ENCODE data around the gene SRRM4. TPM values are rescaled to one million over a fixed set of nuclear protein-coding genes. Genes with fewer than 3 reads are reported as not detected.

Gene SRRM4
- total RNA-seq, 1 experiment from 2014 or later, result 0.96 TPM

- ChIA-PET POLR2A (no interaction called here), CTCF (interaction anchor here (1.9 kb wide), 1 partner anchor 21 kb away, joined by 5 read pairs; no protein-coding TSS in a partner anchor)
- Mint-ChIP-seq H3K36me3 (no peaks in the 10 kb centered on the region), H3K27ac (peak overlapping the region; percentile 74; the same call in 1 of the 2 replicates), H3K4me1 (peaks cover 55% of the 10 kb centered on the region), H3K9me3 (no peaks in the 10 kb centered on the region), H3K27me3 (ENCODE audit: low read depth) (no peaks in the 10 kb centered on the region), H3K4me3 (no peak overlapping the region)
- no peak for ATAC-seq
- TF ChIP-seq ZNF219 (CRISPR knock-in tag; IDR thresholded peaks at IDR 0.05; ENCODE audit: borderline replicate concordance), result no peak
- no peak for TF ChIP-seq MYBL2 (CRISPR knock-in tag; IDR thresholded peaks at IDR 0.05)
- TF ChIP-seq EMX1 (CRISPR knock-in tag; IDR thresholded peaks at IDR 0.05), result no peak
- TF ChIP-seq ZNF121 (CRISPR knock-in tag; IDR thresholded peaks at IDR 0.05), result no peak
- no peak for TF ChIP-seq ZNF416 (CRISPR knock-in tag; IDR thresholded peaks at IDR 0.05)
- no peak for TF ChIP-seq CDX4 (CRISPR knock-in tag; IDR thresholded peaks at IDR 0.05; ENCODE audit: borderline replicate concordance)
- TF ChIP-seq, protein P1, sequence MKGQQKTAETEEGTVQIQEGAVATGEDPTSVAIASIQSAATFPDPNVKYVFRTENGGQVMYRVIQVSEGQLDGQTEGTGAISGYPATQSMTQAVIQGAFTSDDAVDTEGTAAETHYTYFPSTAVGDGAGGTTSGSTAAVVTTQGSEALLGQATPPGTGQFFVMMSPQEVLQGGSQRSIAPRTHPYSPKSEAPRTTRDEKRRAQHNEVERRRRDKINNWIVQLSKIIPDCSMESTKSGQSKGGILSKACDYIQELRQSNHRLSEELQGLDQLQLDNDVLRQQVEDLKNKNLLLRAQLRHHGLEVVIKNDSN (CRISPR knock-in tag; IDR thresholded peaks at IDR 0.05), result no peak
- TF ChIP-seq FOXK1 (CRISPR knock-in tag; IDR thresholded peaks at IDR 0.05), result no peak
- TF ChIP-seq NFATC4 (CRISPR knock-in tag; IDR thresholded peaks at IDR 0.05), result no peak
- TF ChIP-seq, protein P2, sequence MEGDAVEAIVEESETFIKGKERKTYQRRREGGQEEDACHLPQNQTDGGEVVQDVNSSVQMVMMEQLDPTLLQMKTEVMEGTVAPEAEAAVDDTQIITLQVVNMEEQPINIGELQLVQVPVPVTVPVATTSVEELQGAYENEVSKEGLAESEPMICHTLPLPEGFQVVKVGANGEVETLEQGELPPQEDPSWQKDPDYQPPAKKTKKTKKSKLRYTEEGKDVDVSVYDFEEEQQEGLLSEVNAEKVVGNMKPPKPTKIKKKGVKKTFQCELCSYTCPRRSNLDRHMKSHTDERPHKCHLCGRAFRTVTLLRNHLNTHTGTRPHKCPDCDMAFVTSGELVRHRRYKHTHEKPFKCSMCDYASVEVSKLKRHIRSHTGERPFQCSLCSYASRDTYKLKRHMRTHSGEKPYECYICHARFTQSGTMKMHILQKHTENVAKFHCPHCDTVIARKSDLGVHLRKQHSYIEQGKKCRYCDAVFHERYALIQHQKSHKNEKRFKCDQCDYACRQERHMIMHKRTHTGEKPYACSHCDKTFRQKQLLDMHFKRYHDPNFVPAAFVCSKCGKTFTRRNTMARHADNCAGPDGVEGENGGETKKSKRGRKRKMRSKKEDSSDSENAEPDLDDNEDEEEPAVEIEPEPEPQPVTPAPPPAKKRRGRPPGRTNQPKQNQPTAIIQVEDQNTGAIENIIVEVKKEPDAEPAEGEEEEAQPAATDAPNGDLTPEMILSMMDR (IDR thresholded peaks at IDR 0.05), result no peak
- DNase-seq (ENCODE audit: low spot score), result no peak
These were observed 195.7 kb downstream of the SRRM4 start for GRCh38 chr12:119177056-119177325.

DNA sequence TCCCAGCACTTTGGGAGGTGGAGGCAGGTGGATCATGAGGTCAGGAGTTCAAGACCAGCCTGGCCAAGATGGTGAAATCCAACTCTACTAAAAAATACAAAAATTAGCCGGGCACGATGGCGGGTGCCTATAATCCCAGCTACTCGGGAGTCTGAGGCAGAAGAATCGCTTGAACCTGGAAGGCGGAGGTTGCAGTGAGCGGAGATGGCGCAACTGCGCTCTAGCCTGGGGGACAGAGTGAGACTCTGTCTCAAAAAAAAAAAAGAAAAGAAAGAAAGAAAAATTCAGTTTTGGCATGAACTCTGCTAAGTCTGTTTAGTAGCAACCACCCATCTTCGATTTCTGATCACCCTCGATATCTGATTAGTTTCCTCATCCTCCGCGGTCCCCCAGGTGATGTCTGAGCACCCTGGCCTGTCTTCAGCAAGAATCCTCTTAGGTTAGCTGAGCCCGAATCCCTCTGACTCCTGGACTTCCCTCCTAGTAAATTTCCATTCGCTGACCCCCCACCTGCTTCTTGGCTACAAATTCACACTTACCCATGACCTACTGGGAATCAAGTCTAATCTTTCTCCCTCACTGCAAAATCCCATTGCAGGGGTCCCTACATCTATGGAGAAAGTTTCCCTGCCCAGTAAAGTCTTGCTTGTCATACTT is 196.5 kb downstream of the SRRM4 start:
- Mint-ChIP-seq H3K27ac (no peak overlapping the region; the same call in 1 of the 2 replicates), H3K27me3 (ENCODE audit: low read depth) (no peaks in the 10 kb centered on the region), H3K36me3 (no peaks in the 10 kb centered on the region), H3K4me1 (peaks cover 50% of the 10 kb centered on the region), H3K9me3 (no peaks in the 10 kb centered on the region), H3K4me3 (no peak overlapping the region)
- no peak for DNase-seq (ENCODE audit: low spot score)
- CTCF ChIA-PET, result interaction anchor here (1.1 to 2.8 kb wide), 5 partner anchors 22 to 235 kb away, joined by 3 to 24 read pairs (median 6); no protein-coding TSS in a partner anchor
- TF ChIP-seq ZBTB43 (CRISPR knock-in tag; IDR thresholded peaks at IDR 0.05) (no peak), ZNF121 (CRISPR knock-in tag; IDR thresholded peaks at IDR 0.05) (0 out of 2 replicates have a peak, but pooled peaks have one; percentile 17)
- POLR2A ChIA-PET, result interaction anchor here (0.7 to 2.5 kb wide), 2 partner anchors 24 to 119 kb away, joined by 3 to 14 read pairs; no protein-coding TSS in a partner anchor
- ATAC-seq, result no peak

- no peaks in the 10 kb centered on the region for H3K36me3 Mint-ChIP-seq
- no peaks in the 10 kb centered on the region for H3K27me3 Mint-ChIP-seq (ENCODE audit: low read depth)
- POLR2A ChIA-PET, result interaction anchor here (0.7 to 2.5 kb wide), 3 partner anchors 22 to 118 kb away, joined by 3 to 14 read pairs (median 3); no protein-coding TSS in a partner anchor
- H3K4me3 Mint-ChIP-seq, result peak within 1 kb of the TSS; percentile 58
- ATAC-seq, result peak; percentile 84
- peak; percentile 71 for DNase-seq (ENCODE audit: low spot score)
- peak within 1 kb of the TSS; percentile 78; the same call in 1 of the 2 replicates for H3K27ac Mint-ChIP-seq
- TF ChIP-seq, protein P2 (IDR thresholded peaks at IDR 0.05), result no peak
- peak; percentile 20; the same call in 1 of the 2 replicates for TF ChIP-seq MAX (CRISPR knock-in tag; IDR thresholded peaks at IDR 0.05)
- CTCF ChIA-PET, result interaction anchor here (0.9 to 2.8 kb wide), 11 partner anchors 23 to 464 kb away, joined by 3 to 24 read pairs (median 4); no protein-coding TSS in a partner anchor
- peaks cover 50% of the 10 kb centered on the region for H3K4me1 Mint-ChIP-seq
- H3K9me3 Mint-ChIP-seq, result no peaks in the 10 kb centered on the region
These were observed 197.4 kb downstream of the SRRM4 start, which contains the start of gene HSPB8 for GRCh38 chr12:119178544-119179334. TSS of gene HSPB8 (plus strand) at chr12:119178931. CDS start at chr12:119179313, 382 bp downstream.

All from WTC11 (cell line).